ENCODE results near the gene SEMA4A.
A peak's percentile ranks its signal among the peaks of the same experiment; 100 is the strongest.
"Not testable (repeated sequence)": the region's sequence is repeated elsewhere in the genome, so short reads cannot be mapped to it uniquely, and the experiment has no call there.

SEMA4A gene

DNA sequence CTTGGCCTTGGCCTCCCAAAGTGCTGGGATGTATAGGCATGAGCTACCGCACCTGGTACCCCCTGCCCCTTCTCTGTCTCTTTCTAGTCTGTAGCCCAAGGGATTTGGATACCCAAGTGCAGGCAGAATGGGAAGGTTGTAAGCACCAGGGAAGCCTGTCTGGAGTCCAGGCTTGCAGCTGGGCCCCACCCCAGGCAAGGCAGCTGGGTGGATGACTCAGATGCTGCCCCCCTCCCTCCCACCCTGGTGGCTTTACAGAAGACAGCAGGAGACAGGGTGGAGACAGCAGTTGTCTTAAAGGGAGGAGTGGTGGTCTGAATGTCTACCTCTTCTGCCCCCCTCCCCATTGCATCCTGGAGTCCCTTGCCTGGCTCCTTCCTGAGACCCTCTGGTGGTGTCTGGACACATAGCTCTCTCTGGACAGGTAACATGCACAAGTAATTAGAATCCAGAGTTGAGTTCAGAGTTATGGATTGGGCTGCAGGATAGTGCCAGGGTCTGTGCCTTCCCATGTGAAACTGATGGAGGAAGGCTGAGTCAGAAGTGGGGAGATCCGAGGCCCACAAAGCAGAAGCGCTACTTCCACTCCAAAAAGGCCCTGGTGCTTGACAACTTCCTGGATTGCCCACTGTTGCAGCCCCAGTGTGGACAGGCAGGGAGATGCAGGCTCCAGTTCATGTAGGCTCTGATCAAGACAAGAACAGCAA, 33.7 kb upstream of the SEMA4A start:
- DNase-seq = no peak

DNA sequence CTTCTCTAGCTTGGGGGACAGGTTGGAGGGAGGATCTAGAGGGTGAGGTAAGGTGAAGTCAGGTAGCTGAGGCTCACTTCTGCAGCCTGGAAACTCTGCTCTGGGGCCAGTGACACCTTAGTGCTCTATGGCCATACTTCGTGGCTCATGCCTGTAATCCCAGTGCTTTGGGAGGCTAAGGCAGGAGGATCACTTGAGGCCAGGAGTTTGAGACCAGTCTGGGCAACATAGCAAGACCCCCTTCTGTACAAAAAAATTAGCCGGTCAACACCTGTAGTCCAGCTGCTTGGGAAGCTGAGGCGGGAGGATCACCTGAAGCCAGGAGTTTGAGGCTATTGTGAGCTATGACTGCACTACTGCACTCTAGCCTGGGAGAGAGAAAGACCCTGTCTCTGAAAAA, 33.1 kb upstream of the SEMA4A start:
- DNase-seq = no peak

DNA sequence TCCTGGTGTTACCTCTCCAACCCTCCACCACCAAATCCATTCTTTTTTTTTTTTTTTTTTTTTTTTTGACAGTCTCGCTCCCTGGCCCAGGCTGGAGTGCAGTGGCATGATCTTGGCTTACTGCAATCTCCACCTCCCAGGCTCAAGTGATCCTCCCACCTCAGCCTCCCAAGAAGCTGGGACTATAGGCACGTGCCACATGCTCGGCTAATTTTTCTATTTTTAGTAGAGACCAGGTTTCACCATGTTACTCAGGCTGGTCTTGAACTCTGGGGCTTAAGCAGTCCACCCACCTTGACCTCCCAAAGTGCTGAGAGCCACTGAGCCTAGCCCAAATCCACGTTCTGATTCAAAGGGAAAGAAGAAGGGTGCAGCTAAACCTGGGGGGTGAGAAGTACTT, 32.4 kb upstream of the SEMA4A start:
- DNase-seq = not testable (repeated sequence)

DNA sequence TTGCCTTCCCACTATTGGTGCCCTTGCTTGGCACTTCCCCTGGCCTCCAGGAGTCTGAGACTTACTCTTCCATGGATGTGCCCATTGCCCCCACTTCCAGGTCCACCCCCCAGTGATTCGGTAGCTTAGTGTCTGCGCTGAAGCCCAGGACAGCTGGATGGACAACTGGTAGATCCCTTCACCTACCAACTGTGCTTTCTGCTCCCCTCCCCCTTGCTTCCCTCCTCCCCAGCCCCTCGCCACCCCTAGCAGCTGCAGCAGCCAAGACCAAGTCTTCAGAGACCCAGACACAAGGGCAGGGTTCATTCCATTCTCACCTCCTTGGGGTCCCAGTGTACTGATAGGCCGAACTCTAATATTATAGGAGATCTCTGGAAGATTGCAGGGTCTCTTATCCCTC, 31.9 kb upstream of the SEMA4A start:
- no peak for DNase-seq

DNA sequence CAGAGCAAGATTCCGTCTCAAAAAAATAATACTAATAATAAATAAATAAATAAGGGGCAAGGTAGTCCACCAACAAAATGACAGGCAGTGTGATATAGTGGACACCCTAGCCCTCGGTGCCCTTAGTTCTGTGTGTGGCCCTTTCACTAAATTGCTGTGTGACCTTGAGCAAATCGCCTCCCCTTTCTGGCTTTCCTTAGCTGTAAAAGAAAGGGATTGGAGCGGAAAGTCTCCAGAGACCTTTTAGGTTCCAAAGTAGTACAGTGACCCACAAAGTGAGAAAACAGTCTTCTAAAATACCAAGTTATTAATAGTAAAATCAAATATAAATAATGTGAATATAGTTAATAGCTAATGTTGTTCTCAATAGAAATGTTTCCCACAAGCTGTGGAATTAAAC, 31.3 kb upstream of the SEMA4A start:
- DNase-seq = no peak

DNA sequence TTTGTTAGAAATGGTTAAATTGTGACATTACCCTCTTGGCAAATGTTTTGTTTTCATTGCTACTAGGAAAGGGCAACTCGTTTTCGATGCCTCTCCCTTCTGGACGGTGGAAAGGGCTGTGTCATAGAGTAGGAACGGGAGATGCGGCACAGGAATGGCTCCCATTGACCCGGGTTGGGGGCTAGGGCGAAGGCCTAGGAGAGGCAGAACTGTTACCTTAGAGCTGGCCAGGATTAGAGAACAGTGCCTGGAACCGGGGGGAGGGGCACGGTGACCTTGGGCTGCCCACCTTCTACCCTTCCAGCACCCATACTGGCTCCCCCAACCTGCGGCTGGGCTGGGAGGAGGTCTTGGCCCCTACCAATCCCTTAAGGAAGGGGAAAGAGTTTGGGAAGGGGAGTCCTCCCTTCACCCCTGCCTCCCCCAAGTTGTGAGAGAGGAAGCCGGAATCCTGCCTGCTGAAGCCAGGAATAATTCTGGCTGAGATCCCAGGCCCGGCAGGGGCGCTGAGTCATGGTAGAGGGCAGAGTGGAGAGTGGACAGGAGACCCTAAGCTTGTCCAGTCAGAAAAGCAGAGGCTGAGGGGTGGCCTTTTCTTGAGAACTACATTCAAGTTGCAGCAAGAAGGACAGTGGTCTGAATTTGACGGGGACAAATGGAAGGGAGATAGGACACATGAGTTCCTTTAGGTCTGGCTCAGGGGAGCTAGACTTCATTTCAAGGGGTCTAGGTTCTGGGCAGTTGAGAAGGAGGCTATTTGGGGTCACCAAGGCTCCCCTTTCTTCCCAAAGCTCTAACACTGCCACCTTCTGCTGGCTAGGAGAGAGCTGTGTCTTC, 30.6 kb upstream of the SEMA4A start:
- DNase-seq = peak; percentile 52

DNA sequence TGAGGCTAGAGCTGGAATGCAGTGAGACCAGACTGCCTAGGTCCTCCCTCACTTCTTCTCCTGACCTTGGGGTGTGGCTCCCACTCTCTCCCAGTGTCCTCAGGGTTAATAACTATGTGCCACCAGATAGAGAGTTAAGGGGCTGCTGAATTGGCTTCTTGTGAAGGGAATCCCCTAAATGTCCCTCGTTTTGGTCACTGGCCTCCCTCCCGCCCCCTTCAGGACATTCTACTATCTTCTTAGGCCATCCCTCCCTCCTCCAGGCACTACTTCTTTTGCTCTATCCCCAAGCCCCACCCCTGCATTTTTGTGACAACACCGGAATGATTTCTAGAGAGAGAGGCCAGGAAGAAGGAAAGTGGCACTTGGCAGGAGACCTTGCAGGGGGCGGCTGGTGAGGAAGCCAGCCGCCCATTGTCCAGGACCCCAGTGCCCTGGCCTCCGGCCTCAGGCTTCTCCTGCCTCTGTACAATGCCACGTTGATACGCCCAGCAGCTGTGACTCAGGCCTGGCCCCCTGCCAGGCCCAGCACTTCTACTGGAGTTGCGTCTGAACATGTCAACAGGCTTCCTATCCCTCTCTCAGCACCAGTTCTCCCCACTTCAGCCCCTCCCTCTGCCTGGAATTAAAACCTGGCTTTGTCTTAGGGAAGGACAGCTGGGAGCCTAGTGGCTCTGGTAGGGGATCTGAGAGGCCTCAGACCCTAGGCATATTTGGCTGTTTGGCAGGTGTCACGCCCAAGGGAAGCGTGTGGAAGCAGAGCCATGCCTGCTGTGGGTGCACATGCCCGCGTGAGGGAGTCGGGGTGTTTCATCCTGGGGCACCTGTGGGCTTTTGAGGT, 29.8 kb upstream of the SEMA4A start:
- DNase-seq = peak; percentile 97

DNA sequence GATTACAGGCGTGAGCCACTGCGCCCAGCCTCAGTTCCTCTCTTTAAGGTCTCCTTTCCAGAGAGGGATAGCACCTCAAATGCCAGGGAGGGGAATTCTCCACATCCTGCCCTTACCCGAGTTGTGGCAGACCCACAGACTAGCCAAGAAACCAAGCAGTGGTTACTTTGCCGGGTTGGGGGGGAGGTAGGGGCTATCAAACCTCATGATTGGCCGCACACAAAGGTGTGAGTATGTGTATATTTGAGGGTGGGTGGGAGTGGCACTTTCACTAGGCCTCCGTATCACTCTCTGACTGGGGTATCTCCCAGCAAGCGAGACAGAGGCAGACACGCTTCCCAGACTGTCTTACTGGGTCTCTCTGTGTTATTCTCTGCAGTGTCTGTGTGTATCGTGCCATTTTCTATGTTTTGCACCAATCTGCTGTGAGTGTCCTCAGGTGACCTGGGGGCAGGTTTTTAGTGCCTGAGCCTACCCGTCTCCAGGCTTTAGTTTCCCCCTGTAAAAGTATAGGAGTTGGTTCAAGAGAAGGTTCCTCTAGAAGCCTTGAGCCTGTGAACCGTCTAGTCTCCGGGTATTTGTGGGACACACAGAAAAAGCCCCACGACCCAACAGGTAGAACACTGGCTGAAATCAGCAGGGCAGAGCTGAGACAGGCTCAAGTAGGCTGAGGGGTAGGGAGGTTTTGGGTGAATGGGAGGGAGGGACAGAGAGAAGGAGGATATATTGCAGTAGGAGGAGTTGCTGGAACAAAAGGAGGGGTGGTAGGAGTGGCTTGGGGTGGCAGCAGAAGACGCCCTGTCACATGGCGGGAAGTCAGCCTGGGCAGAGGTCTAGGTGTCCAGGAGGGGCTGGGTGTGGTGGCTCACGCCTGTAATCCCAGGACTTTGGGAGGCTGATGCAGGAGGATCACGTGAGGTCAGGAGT, 28.6 kb upstream of the SEMA4A start:
- no peak for DNase-seq

DNA sequence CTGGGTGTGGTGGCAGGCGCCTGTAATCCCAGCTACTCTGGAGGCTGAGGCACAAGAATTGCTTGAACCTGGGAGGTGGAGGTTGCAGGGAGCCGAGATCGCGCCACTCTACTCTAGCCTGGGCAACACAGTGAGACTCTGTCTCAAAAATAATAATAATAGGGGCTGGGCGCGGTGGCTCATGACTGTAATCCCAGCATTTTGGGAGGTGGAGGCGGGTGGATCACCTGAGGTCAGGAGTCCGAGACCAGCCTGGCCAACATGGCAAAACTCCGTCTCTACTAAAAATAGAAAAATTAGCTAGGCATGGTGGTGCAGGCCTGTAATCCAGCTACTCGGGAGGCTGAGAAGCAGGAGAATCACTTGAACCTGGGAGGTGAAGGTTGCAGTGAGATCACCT, 27.8 kb upstream of the SEMA4A start:
- DNase-seq = not testable (repeated sequence)

DNA sequence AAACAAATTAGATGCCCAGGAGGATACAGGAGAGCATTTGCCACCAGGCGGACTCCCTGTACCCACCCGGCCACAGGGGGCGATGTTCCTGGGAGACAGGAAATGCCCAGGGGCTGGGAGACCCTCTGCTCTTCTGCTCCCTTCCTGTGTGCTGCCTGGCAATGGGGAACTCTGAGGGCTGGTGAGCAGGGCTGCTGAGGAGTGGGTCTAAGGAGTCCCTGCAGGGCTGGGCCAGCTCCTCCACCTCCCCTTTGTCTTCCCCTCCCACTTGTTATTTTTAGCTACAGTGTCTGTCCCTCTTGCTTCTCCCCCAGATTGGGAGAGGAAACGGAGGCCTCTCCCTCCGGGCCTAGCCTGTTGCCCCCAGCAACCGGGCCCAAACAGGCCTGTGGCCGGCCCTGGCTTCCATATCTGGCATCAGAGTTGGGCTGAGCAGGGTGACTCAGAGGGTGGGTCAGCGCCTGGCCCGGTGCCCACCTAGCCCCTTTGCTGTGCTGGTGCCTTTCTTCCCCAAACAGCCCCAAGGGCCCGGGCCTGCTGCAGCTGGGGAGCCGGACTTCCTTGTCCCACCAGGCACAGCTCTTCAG, 27.2 kb upstream of the SEMA4A start:
- DNase-seq = no peak

DNA sequence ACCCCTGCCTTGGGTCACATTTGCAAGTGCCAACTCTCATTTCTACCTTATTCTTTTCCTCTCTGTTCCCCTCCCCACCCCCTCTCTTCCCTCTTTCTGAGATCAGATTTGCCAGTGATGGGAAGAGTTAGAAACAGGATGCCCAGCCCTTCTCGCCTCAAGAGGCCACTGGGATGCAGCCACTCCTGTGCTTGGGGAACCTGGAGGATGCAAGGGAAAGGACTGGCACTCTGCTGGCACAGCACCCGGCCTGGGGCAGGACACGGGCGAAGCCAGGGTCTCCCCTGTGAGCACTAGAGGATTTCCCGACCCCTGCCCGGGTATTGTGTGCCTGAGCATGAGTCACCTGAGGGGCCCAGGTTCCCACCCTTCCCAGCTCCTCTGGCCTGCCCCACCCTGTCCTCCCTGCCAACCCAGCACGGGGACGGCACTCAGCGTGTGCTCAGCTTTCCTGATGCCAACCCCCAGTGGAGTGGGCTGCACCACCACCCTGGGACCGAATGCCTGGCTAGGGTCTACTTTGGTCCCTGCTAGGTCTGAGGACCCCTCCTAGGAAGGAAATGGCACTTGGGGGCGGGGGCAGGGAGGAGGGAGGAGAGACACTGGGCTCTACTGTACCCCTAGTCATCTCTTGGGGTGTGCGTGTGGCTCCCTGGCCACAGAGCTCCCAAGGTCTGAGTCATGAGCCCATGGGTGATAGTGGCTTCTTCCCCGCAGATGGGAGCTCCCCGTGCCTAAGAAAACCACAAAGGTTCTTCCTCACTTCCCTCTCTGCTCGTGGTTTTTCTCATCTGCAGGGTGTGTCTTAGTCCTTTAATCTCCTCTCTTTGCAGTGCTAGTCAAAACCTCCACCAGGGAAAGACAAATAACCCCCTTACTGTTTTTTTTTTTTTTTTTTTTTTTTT, 26.5 kb upstream of the SEMA4A start:
- no peak for DNase-seq

DNA sequence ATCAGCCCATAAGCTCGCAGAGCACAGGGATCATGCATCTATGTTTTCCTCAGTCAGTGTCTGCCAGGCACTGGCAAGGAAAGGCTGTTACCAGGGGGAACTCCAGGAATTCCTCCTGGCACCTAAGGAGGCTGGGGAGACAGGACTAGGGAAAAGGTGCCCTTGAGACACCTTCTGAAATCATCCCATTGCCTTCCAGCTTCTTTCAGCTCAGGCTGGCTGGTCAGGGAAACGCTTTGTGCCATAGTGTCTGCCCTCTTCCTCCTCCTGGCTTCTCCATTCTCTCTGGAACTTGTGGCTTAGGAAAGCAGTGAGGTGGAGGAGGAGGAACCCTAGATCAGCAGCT, 25.1 kb upstream of the SEMA4A start:
- no peak for DNase-seq

DNA sequence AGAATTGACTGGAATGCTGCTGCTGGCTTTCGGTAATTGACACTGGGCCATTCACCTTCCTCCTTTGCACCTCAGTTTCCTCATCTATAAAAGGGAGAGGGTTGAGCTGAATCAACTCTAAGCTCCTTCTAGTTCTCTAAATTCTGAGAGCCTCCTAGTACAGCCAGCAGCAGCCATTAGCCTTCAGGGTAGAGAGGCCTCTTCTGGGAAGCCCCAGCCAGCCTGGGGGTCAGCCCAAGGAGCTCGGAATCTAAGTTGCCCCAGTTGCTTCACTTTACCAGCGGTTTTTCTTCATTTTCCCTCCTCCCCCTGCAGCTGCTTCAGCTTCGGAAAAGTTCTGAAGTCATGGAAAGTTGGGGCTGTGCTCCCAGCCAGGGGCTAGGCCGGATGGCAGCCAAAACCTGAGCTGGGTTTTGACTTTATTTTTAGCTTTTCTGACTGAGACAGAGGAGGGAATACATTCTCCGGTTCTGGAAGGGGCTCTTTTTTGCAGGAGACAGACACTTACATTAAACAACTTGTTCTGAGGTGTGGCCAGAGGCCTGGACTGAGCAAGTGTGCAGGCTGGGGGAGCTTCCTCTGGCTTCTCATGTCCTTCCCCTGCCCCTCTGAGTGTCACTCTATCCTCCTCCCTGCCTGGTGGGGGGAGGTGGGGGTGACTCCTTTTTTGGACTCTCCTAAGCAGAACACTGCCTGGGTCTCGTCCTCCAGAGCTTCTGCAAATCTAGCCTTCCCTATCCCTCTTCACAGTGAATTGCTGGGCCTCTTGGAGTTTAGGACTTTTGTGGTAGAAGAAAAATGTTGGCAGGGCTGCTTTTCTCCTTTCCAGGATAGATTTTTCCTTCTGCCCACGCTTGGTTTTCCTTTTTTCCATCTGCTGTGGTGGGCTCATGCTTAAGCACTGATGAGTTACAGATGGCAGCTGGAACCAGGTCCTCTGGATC, 24.5 kb upstream of the SEMA4A start:
- no peak for DNase-seq

DNA sequence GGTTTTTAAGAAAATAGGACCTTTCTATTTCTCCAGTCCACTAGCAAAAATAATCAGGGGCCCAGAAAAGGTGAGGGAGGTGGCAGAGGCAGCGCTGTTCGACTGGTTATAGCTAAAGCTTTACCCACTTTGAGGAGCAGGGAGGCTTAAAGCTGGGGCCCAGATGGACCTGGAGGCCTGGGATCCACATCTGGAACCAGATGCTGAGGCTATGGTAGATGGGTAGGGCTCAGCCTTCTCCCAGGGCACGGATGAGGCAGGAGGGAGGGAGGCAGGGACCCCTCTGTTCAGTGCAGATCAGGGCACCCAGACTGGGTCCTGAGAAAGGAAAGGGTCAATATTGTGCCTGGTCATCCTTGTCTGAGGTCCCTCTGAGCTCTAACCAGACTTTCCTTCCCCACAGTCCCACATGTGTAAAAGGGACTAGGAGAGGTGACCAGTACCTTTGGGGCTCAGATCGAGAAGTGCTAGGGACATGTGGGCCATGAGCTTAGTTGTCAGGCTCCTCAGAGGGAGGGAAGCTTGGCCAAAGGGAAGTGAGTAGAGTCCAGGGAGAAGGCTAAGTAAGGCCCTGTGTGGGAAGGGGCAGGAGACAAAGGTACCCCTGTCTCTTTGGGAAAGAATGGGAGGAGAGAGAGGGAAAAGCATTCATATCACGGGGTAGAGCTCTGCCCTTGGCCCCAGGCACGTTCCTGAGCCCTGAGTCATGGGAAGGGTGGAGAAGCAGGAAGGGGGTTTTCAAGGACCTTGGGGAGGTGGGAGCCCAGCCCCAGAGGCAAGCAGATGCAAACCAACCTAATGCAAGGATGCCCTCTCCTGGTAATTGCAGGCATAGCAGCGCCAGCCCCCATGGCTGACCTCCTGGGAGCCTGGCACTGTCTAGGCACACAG, 23.5 kb upstream of the SEMA4A start:
- peak; percentile 75 for DNase-seq

DNA sequence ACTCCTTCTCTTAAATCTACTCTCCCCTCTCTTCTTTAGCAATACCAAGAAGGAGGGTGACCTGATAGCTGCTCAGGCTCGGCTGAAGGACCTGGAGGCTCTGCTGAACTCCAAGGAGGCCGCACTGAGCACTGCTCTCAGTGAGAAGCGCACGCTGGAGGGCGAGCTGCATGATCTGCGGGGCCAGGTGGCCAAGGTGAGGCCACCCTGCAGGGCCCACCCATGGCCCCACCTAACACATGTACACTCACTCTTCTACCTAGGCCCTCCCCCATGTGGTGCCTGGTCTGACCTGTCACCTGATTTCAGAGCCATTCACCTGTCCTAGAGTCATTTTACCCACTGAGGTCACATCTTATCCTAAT, 22.8 kb upstream of the SEMA4A start:
- DNase-seq = no peak

DNA sequence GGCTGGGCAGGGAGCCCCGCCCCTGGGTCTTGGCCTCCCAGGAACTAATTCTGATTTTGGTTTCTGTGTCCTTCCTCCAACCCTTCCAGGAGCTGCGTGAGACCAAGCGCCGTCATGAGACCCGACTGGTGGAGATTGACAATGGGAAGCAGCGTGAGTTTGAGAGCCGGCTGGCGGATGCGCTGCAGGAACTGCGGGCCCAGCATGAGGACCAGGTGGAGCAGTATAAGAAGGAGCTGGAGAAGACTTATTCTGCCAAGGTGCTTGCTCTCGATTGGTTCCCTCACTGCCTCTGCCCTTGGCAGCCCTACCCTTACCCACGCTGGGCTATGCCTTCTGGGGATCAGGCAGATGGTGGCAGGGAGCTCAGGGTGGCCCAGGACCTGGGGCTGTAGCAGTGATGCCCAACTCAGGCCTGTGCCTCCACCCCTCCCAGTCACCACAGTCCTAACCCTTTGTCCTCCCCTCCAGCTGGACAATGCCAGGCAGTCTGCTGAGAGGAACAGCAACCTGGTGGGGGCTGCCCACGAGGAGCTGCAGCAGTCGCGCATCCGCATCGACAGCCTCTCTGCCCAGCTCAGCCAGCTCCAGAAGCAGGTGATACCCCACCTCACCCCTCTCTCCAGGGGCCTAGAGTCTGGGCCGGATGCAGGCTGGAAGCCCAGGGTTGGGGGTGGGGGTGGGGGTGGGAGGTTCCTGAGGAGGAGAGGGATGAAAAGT, 18.5 kb upstream of the SEMA4A start:
- DNase-seq = no peak

DNA sequence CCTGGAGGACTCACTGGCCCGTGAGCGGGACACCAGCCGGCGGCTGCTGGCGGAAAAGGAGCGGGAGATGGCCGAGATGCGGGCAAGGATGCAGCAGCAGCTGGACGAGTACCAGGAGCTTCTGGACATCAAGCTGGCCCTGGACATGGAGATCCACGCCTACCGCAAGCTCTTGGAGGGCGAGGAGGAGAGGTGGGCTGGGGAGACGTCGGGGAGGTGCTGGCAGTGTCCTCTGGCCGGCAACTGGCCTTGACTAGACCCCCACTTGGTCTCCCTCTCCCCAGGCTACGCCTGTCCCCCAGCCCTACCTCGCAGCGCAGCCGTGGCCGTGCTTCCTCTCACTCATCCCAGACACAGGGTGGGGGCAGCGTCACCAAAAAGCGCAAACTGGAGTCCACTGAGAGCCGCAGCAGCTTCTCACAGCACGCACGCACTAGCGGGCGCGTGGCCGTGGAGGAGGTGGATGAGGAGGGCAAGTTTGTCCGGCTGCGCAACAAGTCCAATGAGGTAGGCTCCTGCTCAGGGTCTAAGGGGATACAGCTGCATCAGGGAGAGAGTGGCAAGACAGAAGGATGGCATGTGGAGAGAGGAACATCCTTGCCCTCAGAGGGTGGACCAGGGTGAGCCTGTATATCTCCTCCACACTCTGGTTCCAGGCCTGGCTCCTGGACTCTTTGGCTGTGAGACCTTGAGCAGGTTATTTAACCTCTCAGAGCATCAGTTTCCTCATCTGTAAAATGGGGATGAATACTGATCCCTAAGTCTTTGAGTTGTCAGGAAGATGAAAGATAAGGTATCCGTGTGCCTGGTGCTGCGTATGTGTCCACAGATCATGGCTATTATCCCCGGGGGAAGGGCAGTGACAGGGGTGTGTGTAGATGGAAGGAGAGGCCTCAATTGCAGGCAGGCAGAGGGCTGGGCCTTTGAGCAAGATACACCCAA, 17.2 kb upstream of the SEMA4A start:
- DNase-seq = no peak
